ENCODE data around the gene ARL6IP4.

DNA sequence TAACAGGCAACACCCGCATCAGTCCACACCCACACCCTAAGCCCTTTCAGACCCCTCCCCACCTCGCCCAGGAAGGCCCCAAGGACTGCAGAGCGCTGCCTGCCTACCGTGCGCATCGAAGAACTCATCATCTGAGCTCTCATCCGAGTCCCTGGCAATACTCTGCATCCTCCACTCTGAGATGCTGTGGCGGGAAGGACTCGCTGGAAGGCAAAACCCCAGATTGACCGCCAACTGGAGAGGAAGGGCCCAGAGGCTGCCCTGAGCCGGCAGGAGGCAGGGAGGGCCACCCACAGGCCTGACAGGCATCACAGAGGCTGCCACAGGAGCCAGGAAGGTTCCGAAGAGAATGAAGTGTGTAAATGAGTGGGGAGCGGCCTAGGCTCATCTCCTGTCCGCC, 23.8 kb downstream of the ARL6IP4 start:
- TF ChIP-seq CTCF (IDR thresholded peaks at IDR 0.05; ENCODE audit: insufficient read depth, low read length, poor library complexity, severe bottlenecking) (no peak), EZH2phosphoT487 (conservative IDR thresholded peaks at IDR 0.05; ENCODE audit: low read length) (no peak)
